GM18907 (cell line): ENCODE results near the gene TIAM2.
"Not testable (repeated sequence)": the region's sequence is repeated elsewhere in the genome, so short reads cannot be mapped to it uniquely, and the experiment has no call there.

ENCODE experiments used
- ATAC-seq: cut with Tn5 transposase; IDR thresholded peaks from one replicate; pipeline ENCODE4 v1.9.1; 2021; ENCODE audit warnings: mild to moderate bottlenecking, moderate library complexity; ENCODE audit not compliant: unreplicated experiment

The TIAM2 gene

DNA sequence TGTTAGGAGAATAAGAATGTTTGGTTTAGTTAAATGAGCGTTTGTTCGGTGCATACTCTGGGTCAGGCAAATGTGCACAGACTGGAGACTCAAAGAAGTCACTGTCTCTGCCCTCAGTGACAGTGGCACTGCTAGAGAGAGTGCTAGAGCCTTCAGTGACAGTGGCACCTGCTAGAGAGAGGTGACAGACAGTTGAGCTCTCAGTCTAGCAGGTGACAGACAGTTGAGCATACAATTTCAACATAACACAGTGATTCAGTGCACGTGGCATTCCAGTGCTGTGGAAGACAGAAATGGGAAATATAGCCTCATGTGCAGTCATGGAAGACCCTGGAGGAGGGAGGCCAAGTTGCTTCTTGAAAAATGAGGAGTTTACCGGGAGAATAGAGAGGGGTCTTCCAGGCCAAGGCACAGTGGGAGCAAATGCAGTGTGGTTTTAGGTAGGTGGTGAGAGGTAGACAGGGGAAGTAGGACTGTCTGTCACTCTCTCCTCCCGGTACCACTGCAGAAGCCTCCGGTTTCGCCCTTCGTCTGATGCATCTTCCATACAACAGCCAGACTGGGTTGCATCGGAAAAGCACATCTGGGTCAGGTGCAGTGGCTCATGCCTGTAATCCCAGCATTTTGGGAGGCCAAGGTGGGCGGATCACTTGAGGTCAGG is 160.8 kb downstream of the TIAM2 start:
- no peak for ATAC-seq

GRCh38 chr6:155157101-155157500 is 162.0 kb downstream of the TIAM2 start:
- no peak for ATAC-seq

GRCh38 chr6:155158030-155158843 is 163.1 kb downstream of the TIAM2 start:
- ATAC-seq, result no peak

GRCh38 chr6:155162682-155163081 is 167.6 kb downstream of the TIAM2 start:
- no peak for ATAC-seq

DNA sequence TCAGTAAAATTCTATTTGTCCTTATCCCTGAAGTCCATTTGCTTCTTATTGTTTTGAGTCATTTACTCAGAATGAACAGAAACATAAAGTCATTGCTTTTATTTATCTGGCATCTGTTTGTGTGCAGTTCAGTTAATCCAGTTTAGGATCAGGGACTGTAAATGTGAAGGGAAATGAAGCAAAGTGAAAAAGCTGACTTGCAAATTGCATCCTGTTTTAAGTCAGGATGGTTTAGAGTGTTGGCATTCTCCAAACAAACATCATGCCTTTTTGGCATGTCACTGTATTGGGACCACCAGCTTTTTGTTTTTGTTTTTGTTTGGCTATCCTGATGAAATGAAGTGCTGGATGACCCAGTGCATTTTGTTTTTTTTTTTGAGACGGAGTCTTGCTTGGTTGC is 168.5 kb downstream of the TIAM2 start:
- no peak for ATAC-seq

DNA sequence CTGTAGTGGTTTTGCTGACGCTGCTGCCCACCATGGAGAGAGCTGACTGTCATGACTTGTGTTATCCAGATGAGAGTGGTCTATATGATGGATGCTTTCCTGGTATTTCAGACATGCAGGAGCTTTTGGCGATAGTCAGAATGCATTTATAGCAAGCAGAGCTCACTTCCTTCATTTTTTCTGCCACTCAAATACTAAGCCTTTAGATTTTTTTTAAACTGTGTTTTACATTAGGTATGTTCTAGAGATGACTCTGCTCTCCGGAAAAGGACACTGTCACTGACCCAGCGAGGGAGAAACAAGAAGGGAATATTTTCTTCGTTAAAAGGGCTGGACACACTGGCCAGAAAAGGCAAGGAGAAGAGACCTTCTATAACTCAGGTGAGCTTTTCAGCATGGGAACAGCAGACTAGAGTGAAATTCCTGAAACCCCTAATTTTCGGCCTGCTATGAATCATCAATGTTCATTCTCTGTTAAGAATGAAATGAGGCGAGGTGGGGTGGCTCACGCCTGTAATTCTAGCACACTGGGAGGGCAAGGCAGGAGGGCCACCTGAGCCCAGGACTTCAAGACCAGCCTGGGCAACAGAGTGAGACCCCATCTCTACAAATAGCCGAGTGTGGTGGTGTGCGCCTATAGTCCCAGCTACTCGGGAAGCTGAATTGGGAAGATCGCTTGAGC is 170.1 kb downstream of the TIAM2 start:
- ATAC-seq, result no peak

GRCh38 chr6:155170519-155170918 is 175.4 kb downstream of the TIAM2 start:
- ATAC-seq, result no peak

- peak; percentile 89 for ATAC-seq
Observed at GRCh38 chr6:155171109-155171746, 176.1 kb downstream of the TIAM2 start.

- ATAC-seq, result peak; percentile 0
Observed at GRCh38 chr6:155171747-155172449, 176.8 kb downstream of the TIAM2 start.

DNA sequence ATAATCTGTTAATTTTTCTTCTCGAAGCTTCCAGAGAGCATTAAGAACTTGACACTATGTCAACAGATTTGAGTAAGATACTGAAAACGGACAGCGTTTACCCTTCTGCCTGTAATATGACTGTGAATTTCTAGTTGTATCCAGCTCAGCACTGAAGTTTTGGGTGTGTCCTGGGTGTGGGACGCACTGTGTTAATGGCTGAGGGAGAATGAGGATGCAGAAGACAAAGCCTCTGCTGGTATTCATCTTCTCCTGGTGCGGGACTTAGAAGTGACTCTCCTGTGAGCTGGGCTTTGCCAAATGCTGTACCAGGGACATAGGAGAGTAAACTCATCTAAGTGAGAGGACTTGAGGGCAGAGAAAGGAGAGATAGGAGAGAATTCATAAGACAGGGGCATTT is 178.4 kb downstream of the TIAM2 start:
- ATAC-seq, result no peak

DNA sequence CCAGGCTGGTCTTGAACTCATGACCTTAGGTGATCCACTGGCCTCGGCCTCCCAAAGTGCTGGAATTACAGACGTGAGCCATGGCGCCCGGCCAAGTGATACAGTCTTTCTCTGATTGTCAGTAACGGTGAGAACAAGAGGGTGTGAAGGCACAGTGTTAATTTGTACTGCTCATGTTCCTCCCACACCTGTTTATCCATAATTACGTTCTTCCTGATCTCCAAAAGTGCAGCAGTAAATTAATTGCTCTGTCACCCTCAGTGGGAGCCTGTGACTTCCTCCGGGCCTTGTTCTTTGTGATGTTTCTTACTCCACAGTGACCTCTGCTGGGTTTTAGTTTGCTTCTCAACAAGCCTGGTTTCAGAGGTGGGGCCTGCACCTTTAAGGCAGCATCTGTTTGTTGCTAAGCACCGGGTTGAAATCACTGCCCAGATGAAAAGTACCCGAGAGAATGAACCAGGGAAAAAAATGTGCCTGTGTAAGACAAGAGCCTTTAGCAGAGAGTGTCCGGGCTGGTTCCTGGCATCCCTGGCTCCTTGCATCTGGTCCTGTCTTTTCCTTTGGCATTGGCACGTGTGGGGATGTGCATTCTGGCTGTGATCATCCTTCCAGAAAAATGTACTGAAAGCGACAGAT is 179.6 kb downstream of the TIAM2 start:
- ATAC-seq, result peak; percentile 61

GRCh38 chr6:155177363-155177961 is 182.3 kb downstream of the TIAM2 start:
- ATAC-seq, result peak; percentile 21

DNA sequence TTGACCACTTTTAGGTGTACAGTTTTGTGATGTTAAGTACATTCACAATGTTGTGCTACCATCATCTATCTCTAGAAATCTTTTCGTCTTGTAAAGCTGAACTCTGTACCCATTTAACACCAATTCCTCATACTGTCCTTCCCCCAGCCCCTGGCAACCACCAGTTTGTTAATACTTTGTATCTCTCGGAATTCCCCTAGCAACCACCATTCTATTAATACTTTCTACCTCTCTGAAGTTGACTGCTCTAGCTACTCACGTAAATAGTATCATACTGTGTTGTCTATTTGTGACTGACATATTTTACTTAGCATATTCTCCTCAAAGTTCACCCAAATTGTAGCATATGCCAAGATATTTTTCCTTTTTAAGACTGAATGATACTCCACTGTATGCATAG is 186.4 kb downstream of the TIAM2 start:
- peak; percentile 75 for ATAC-seq

GRCh38 chr6:155182103-155182502 is 187.0 kb downstream of the TIAM2 start:
- no peak for ATAC-seq

GRCh38 chr6:155183095-155183494 is 188.0 kb downstream of the TIAM2 start:
- ATAC-seq, result no peak

- ATAC-seq, result not testable (repeated sequence)
Observed at GRCh38 chr6:155185041-155185440, 189.9 kb downstream of the TIAM2 start.

GRCh38 chr6:155185544-155185943 is 190.4 kb downstream of the TIAM2 start:
- no peak for ATAC-seq

GRCh38 chr6:155186052-155186658 is 191.0 kb downstream of the TIAM2 start:
- ATAC-seq, result no peak

- ATAC-seq, result no peak
Observed at GRCh38 chr6:155187106-155187505, 192.0 kb downstream of the TIAM2 start.
